RWPE1 (cell line): ENCODE data around the gene TPM1.

Source experiments
- CTCF ChIA-PET: fragments of 350-600 bp; sonication (Branson Sonifier 250); formaldehyde crosslinking; extraction: SDS; loops from one replicate; lab custom pipeline; 2021; lab: Yijun Ruan, JAX
- POLR2A ChIA-PET: fragments of 400-600 bp; formaldehyde crosslinking; extraction: SDS; loops from one replicate; lab custom pipeline; 2020; ENCODE audit warnings: antibody characterized with exemption; ENCODE audit not compliant: low non-redundant PET; lab: Yijun Ruan, JAX
- DNase-seq: peaks from one replicate; pipeline ENCODE4 v3.0.0; 2012; ENCODE audit warnings: low spot score
- H3K27ac ChIP-seq: fragments of 450-650 bp; 2 replicates; pipeline ENCODE4 v1.5.1; 2017
- TF ChIP-seq, protein P1 (sequence below): fragments of 450-650 bp; conservative IDR thresholded peaks from 2 replicates; pipeline ENCODE4 v1.5.1; 2017; ENCODE audit warnings: low read depth, mild to moderate bottlenecking

Gene TPM1

GRCh38 chr15:63075015-63075983, 32.8 kb downstream of the TPM1 start:
- no peak for DNase-seq
- TF ChIP-seq, protein P1, sequence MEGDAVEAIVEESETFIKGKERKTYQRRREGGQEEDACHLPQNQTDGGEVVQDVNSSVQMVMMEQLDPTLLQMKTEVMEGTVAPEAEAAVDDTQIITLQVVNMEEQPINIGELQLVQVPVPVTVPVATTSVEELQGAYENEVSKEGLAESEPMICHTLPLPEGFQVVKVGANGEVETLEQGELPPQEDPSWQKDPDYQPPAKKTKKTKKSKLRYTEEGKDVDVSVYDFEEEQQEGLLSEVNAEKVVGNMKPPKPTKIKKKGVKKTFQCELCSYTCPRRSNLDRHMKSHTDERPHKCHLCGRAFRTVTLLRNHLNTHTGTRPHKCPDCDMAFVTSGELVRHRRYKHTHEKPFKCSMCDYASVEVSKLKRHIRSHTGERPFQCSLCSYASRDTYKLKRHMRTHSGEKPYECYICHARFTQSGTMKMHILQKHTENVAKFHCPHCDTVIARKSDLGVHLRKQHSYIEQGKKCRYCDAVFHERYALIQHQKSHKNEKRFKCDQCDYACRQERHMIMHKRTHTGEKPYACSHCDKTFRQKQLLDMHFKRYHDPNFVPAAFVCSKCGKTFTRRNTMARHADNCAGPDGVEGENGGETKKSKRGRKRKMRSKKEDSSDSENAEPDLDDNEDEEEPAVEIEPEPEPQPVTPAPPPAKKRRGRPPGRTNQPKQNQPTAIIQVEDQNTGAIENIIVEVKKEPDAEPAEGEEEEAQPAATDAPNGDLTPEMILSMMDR: no peak
- H3K27ac ChIP-seq: no peak overlapping the region
- ChIA-PET POLR2A (no interaction called here), CTCF (interaction anchor here (0.9 to 1.0 kb wide), 2 partner anchors 27 to 318 kb away, joined by 3 to 4 read pairs; no protein-coding TSS in a partner anchor)

DNA sequence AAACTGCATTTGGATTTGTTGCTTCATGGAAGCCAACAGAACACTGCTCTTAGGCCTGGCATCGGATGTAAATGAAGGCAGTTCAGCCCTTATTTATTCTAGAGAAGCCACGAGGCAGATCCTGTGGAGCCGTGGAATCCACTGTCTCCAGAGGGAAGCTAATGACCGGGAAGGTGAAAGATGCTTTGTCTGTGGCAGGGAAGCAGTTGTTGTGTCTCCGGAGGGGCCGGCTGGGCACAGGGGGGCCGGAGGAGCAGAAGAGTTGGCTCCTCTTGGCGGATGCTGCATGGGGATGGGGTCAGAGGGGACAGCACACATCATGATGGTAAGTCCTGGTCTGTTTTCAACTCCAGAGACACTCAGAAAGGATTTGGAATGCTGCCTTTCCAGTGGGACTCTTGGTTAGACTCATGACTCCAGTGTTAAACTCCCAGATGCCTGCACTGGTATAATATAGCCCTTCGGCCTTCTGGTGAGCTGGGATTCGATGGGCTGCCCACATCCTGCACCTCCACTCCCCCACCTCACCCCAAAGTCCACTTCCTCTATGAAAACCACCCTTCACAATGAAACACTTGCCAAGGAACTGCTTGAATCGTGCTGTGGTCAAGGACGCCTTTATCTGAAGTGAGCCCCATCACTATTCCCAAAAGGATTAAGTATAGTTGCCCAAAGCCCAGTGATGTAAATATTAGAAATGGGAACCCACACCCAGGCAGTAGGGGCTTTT, 33.6 kb downstream of the TPM1 start:
- ChIA-PET POLR2A (no interaction called here), CTCF (interaction anchor here (0.9 to 1.0 kb wide), 2 partner anchors 28 to 318 kb away, joined by 3 to 4 read pairs; no protein-coding TSS in a partner anchor)
- no peak overlapping the region for H3K27ac ChIP-seq
- TF ChIP-seq, protein P1: no peak
- DNase-seq: no peak

- TF ChIP-seq, protein P1: no peak
- no peak for DNase-seq
- POLR2A ChIA-PET: no interaction called here
- CTCF ChIA-PET: interaction anchor here (0.9 kb wide), 1 partner anchor 29 kb away, joined by 3 read pairs; no protein-coding TSS in a partner anchor
- no peak overlapping the region for H3K27ac ChIP-seq
Measured at GRCh38 chr15:63076714-63077046, 34.1 kb downstream of the TPM1 start.

- POLR2A ChIA-PET: no interaction called here
- no peak overlapping the region for H3K27ac ChIP-seq
Measured at GRCh38 chr15:63077952-63078351, 35.4 kb downstream of the TPM1 start.

DNA sequence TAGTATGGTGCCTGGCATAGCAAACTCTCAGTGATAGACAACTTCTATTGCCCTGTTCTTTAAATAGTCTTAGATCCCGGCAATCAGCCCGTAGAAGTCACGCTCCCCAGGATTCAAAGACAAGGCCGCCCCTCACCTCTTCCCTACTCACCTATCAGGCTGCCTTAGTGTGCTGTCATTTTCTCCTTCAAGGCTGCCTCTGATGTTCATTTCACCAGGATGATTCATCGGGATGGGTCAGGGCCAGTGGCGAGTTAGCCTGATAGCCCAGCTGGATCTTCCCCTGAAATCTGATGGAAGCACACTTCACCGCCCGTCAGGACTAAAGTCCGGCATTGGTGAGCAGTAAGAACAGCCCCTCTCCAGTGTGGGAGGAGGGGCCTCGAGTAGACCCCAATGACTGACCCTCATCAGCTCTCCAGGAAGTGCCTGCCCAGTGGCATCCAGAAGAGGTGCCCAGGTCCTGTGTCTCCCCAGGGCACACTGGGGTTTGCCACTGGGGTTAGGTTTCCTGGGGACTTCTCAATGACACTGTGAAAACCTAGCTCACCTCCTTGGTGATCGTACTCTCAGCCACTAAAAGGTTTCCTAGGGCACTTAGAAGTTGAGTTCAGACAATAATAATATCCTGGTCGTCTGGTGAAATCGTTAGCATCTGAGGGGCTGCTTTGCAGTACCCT, 37.5 kb downstream of the TPM1 start:
- DNase-seq: peak; percentile 38
- ChIA-PET CTCF (interaction anchor here (0.5 to 0.6 kb wide), 3 partner anchors 336 to 1048 kb away, joined by 3 to 4 read pairs (median 3); no protein-coding TSS in a partner anchor), POLR2A (no interaction called here)
- TF ChIP-seq, protein P1: no peak
- H3K27ac ChIP-seq: no peak overlapping the region

More at GRCh38 chr15:63077952-63078351, 35.4 kb downstream of the TPM1 start:
- CTCF ChIA-PET: no interaction called here
- no peak for DNase-seq
- TF ChIP-seq, protein P1: no peak
